Spleen (tissue), 7 donors: Measurements from ENCODE around the gene KRTAP4-12.
"Not testable (repeated sequence)": the region's sequence is repeated elsewhere in the genome, so short reads cannot be mapped to it uniquely, and the experiment has no call there.

Experiments
- CTCF ChIP-seq, 11 experiments: fragments of 200-600 bp in 7 of 11; fragments of 450-650 bp in 4 of 11; sonication (generic) in 4 of 11; IDR thresholded peaks in 8 of 11; conservative IDR thresholded peaks in 3 of 11; 1 replicate in 7 of 11; 2 replicates in 4 of 11; pipeline versions ENCODE4 v1.4.0 to v1.8.0; 2016 to 2021; ENCODE audit warnings: antibody characterized with exemption in 11 of 11, inconsistent platforms in 4 of 11, mild to moderate bottlenecking in 1 of 11
- POLR2A ChIP-seq, 3 donors: fragments of 450-650 bp; IDR thresholded peaks; one replicate each; pipeline ENCODE4 v1.5.1; 2017; ENCODE audit warnings: antibody characterized with exemption in 3 of 3, mild to moderate bottlenecking in 1 of 3
- POLR2AphosphoS5 ChIP-seq, 3 donors: sonication (generic); formaldehyde crosslinking; IDR thresholded peaks; one replicate each; pipeline ENCODE4 v1.5.1; 2017; ENCODE audit warnings: antibody characterized with exemption in 3 of 3
- donor health status: DM: no; HTN: no; CAD: no; lungs with moderate emphysema.
- donor health status: DM: no; HTN: no; CAD: no.
- donor health status: DM: no; HTN: no; CAD: no.

- not testable (repeated sequence) for TF ChIP-seq CTCF (IDR thresholded peaks at IDR 0.05 in 8 of 11, conservative IDR thresholded peaks at IDR 0.05 in 3 of 11); POLR2A (IDR thresholded peaks at IDR 0.05); POLR2AphosphoS5 (IDR thresholded peaks at IDR 0.05)
Observed at GRCh38 chr17:41083427-41083826, 40.6 kb downstream of the KRTAP4-12 start.
